Trophoblast cell (in vitro differentiated cells and primary cell): ENCODE measurements around the gene CYP4Z1.
"Not testable (repeated sequence)": the region's sequence is repeated elsewhere in the genome, so short reads cannot be mapped to it uniquely, and the experiment has no call there.

ENCODE experiments used
- DNase-seq, 2 donors: peaks; one replicate each; pipeline ENCODE4 v3.0.0-alpha.2; 2016
- H2AFZ ChIP-seq: 2 replicates; pipeline ENCODE4 v1.6.1; 2013; ENCODE audit warnings: low read length, moderate library complexity, mild to moderate bottlenecking; ENCODE audit not compliant: insufficient read depth, poor library complexity
- H2AK5ac ChIP-seq: 2 replicates; pipeline ENCODE4 v1.6.1; 2013; ENCODE audit warnings: mild to moderate bottlenecking, low read length
- H2BK120ac ChIP-seq: 2 replicates; pipeline ENCODE4 v1.6.1; 2013; ENCODE audit warnings: low read length, mild to moderate bottlenecking, moderate library complexity; ENCODE audit not compliant: insufficient read depth, poor library complexity
- H2BK12ac ChIP-seq: 2 replicates; pipeline ENCODE4 v1.6.1; 2013; ENCODE audit warnings: mild to moderate bottlenecking, low read length, moderate library complexity
- H2BK5ac ChIP-seq: 2 replicates; pipeline ENCODE4 v1.6.1; 2013; ENCODE audit warnings: low read length, low read depth, moderate library complexity, mild to moderate bottlenecking; ENCODE audit not compliant: poor library complexity
- H3K14ac ChIP-seq: 2 replicates; pipeline ENCODE4 v1.6.1; 2013; ENCODE audit warnings: mild to moderate bottlenecking, low read length
- H3K18ac ChIP-seq: 2 replicates; pipeline ENCODE4 v1.6.1; 2013; ENCODE audit warnings: mild to moderate bottlenecking, low read length
- H3K23ac ChIP-seq: 2 replicates; pipeline ENCODE4 v1.6.1; 2013; ENCODE audit warnings: low read length
- H3K27ac ChIP-seq: 2 replicates; pipeline ENCODE4 v1.5.1; 2013; ENCODE audit warnings: low read depth, mild to moderate bottlenecking, inconsistent platforms, low read length, moderate library complexity
- H3K27me3 ChIP-seq: 2 replicates; pipeline ENCODE4 v1.6.1; 2013; ENCODE audit warnings: inconsistent platforms, mild to moderate bottlenecking, low read length, moderate library complexity; ENCODE audit not compliant: insufficient read depth
- H3K36me3 ChIP-seq, 2 experiments: 1 replicate in 1 of 2; 2 replicates in 1 of 2; pipeline ENCODE4 v1.6.1; 2013; ENCODE audit warnings: low read length in 2 of 2, mild to moderate bottlenecking in 2 of 2, moderate library complexity in 1 of 2; ENCODE audit not compliant: insufficient read depth in 2 of 2, control insufficient read depth in 1 of 2
- H3K4ac ChIP-seq: 2 replicates; pipeline ENCODE4 v1.6.1; 2013; ENCODE audit warnings: low read depth, mild to moderate bottlenecking, low read length, moderate library complexity
- H3K4me1 ChIP-seq, 2 experiments: 1 replicate in 1 of 2; 2 replicates in 1 of 2; pipeline ENCODE4 v1.6.1; 2013; ENCODE audit warnings: low read length in 2 of 2, mild to moderate bottlenecking in 2 of 2, moderate library complexity in 1 of 2; ENCODE audit not compliant: insufficient read depth in 2 of 2, control insufficient read depth in 1 of 2
- H3K4me2 ChIP-seq: 2 replicates; pipeline ENCODE4 v1.6.1; 2013; ENCODE audit warnings: inconsistent platforms, mild to moderate bottlenecking, low read length, moderate library complexity
- H3K4me3 ChIP-seq: 2 replicates; pipeline ENCODE4 v1.5.1; 2013; ENCODE audit warnings: mild to moderate bottlenecking, low read depth, low read length, inconsistent platforms
- H3K79me1 ChIP-seq: one replicate; pipeline ENCODE4 v1.6.1; 2013; ENCODE audit warnings: low read length
- H3K79me2 ChIP-seq: 2 replicates; pipeline ENCODE4 v1.6.1; 2013; ENCODE audit warnings: low read length, mild to moderate bottlenecking; ENCODE audit not compliant: control insufficient read depth, insufficient read depth, poor library complexity
- H3K9ac ChIP-seq: 2 replicates; pipeline ENCODE4 v1.6.1; 2013; ENCODE audit warnings: mild to moderate bottlenecking, low read length
- H3K9me3 ChIP-seq: 2 replicates; pipeline ENCODE4 v1.6.1; 2013; ENCODE audit warnings: low read depth, mild to moderate bottlenecking, control low read depth, inconsistent platforms, low read length; ENCODE audit not compliant: insufficient read depth
- H4K12ac ChIP-seq: 2 replicates; pipeline ENCODE4 v1.6.1; 2013; ENCODE audit warnings: low read depth, mild to moderate bottlenecking, low read length, moderate library complexity
- H4K8ac ChIP-seq: 2 replicates; pipeline ENCODE4 v1.6.1; 2013; ENCODE audit warnings: low read depth, mild to moderate bottlenecking, low read length, moderate library complexity
- H4K91ac ChIP-seq: one replicate; pipeline ENCODE4 v1.6.1; 2013; ENCODE audit warnings: low read depth, mild to moderate bottlenecking, low read length, moderate library complexity
- WGBS: extraction: QIAGEN DNeasy Blood & Tissue Kit; methylation state at CpG from one replicate; pipeline ENCODE4 v1.1.7; 2013; ENCODE audit warnings: missing lambda C conversion rate; ENCODE audit not compliant: insufficient read length, insufficient coverage; ENCODE audit errors: extremely low coverage; 5-methylcytosine and 5-hydroxymethylcytosine counted together

Gene CYP4Z1

GRCh38 chr1:47104816-47105215 is 37.8 kb downstream of the CYP4Z1 start:
- Histone ChIP-seq H3K36me3 (no peaks in the 10 kb centered on the region), H2AFZ (no peak overlapping the region), H3K23ac (no peak overlapping the region), H2BK120ac (no peak overlapping the region), H3K14ac (no peak overlapping the region), H3K9ac (no peak overlapping the region), H2BK12ac (no peak overlapping the region), H3K79me2 (no peaks in the 10 kb centered on the region), H4K91ac (no peak overlapping the region), H3K4ac (no peak overlapping the region), H2AK5ac (no peak overlapping the region), H4K12ac (no peak overlapping the region), H3K27ac (no peak overlapping the region), H4K8ac (no peak overlapping the region), H3K4me2 (no peak overlapping the region), H3K4me1 (no peaks in the 10 kb centered on the region), H3K27me3 (no peaks in the 10 kb centered on the region), H3K18ac (no peak overlapping the region), H3K9me3 (no peaks in the 10 kb centered on the region), H3K4me3 (no peak overlapping the region), H3K79me1 (no peaks in the 10 kb centered on the region), H2BK5ac (no peak overlapping the region)
- WGBS, result no CpG with 5 or more reads among the region's 3 CpGs
- peak in 1 of 2 donors; percentile 13 for DNase-seq

- Histone ChIP-seq H3K79me2 (no peaks in the 10 kb centered on the region), H2BK12ac (no peak overlapping the region), H4K12ac (no peak overlapping the region), H3K23ac (no peak overlapping the region), H3K36me3 (no peaks in the 10 kb centered on the region), H3K4ac (no peak overlapping the region), H2BK5ac (no peak overlapping the region), H3K79me1 (no peaks in the 10 kb centered on the region), H2BK120ac (no peak overlapping the region), H3K9me3 (no peaks in the 10 kb centered on the region), H3K4me1 (no peaks in the 10 kb centered on the region), H3K27me3 (no peaks in the 10 kb centered on the region), H3K18ac (no peak overlapping the region), H2AK5ac (no peak overlapping the region), H4K8ac (no peak overlapping the region), H3K9ac (no peak overlapping the region), H3K4me3 (no peak overlapping the region), H3K4me2 (no peak overlapping the region), H3K14ac (no peak overlapping the region), H4K91ac (no peak overlapping the region), H3K27ac (no peak overlapping the region), H2AFZ (no peak overlapping the region)
- no CpG with 5 or more reads among the region's 3 CpGs for WGBS
- no peak for DNase-seq
Measured at GRCh38 chr1:47106792-47107191, 39.8 kb downstream of the CYP4Z1 start.

GRCh38 chr1:47107851-47108574 is 41.0 kb downstream of the CYP4Z1 start:
- WGBS, result no CpG with 5 or more reads among the region's 10 CpGs
- H2BK5ac ChIP-seq, H3K4me1 ChIP-seq, H3K79me1 ChIP-seq, H3K14ac ChIP-seq, H3K4ac ChIP-seq, H2AK5ac ChIP-seq, H3K27me3 ChIP-seq, H3K9me3 ChIP-seq, H3K27ac ChIP-seq, H3K4me3 ChIP-seq, H4K12ac ChIP-seq, H4K8ac ChIP-seq, H3K23ac ChIP-seq, H3K79me2 ChIP-seq, H3K4me2 ChIP-seq, H2BK120ac ChIP-seq, H2BK12ac ChIP-seq, H3K36me3 ChIP-seq, H2AFZ ChIP-seq, H3K9ac ChIP-seq, H4K91ac ChIP-seq, H3K18ac ChIP-seq: not testable (repeated sequence)
- peak; percentile 14 to 57 for DNase-seq

GRCh38 chr1:47109482-47109881 is 42.5 kb downstream of the CYP4Z1 start:
- H3K4me2 ChIP-seq, H4K12ac ChIP-seq, H2BK120ac ChIP-seq, H2BK5ac ChIP-seq, H3K4me1 ChIP-seq, H4K8ac ChIP-seq, H3K27me3 ChIP-seq, H2AFZ ChIP-seq, H3K9me3 ChIP-seq, H3K4me3 ChIP-seq, H3K18ac ChIP-seq, H3K79me2 ChIP-seq, H3K4ac ChIP-seq, H3K27ac ChIP-seq, H3K36me3 ChIP-seq, H2AK5ac ChIP-seq, H2BK12ac ChIP-seq, H3K79me1 ChIP-seq, H3K14ac ChIP-seq, H3K9ac ChIP-seq, H4K91ac ChIP-seq, H3K23ac ChIP-seq: not testable (repeated sequence)
- peak in 1 of 2 donors; percentile 3 for DNase-seq
